Measurements from ENCODE around the gene NRP2.

- TF ChIP-seq POLR2AphosphoS5 (IDR thresholded peaks at IDR 0.05): no peak
- no peak for TF ChIP-seq CTCF (IDR thresholded peaks at IDR 0.05)
Observed at GRCh38 chr2:205715831-205716525, 33.7 kb downstream of the NRP2 start.

Data from prostate gland (tissue), 2 donors.